SK-N-SH (cell line): ENCODE data around the gene SIT1. TPM values are rescaled to one million over a fixed set of nuclear protein-coding genes. Genes with fewer than 3 reads are reported as not detected.

ENCODE experiments used
- CTCF ChIA-PET: fragments of 300-600, 350-600 bp; formaldehyde crosslinking; extraction: SDS; loops from one replicate; lab custom pipeline; 2021; lab: Yijun Ruan, JAX
- POLR2A ChIA-PET: fragments of 350-600 bp; sonication (Branson Sonifier 250); formaldehyde crosslinking; extraction: SDS; loops from one replicate; lab custom pipeline; 2020; ENCODE audit warnings: antibody characterized with exemption, inconsistent platforms; lab: Yijun Ruan, JAX
- DNase-seq: peaks from one replicate; pipeline ENCODE4 v3.0.0; 2012
- H2AFZ ChIP-seq: fragments of 200-600 bp; sonication (generic); 2 replicates; pipeline ENCODE4 v1.8.1; 2016; ENCODE audit warnings: antibody characterized with exemption, mild to moderate bottlenecking, low read depth
- H3F3A ChIP-seq: fragments of 200-600 bp; sonication (generic); replicated peaks from 2 replicates; pipeline ENCODE3; 2016; ENCODE audit warnings: antibody characterized with exemption, mild to moderate bottlenecking; ENCODE audit not compliant: insufficient read depth
- H3K27ac ChIP-seq, 2 experiments: fragments of 200-500 bp in 1 of 2; fragments of 200-600 bp in 1 of 2; sonication (Bioruptor generic) in 1 of 2; sonication (generic), shearing (Covaris generic) in 1 of 2; 2 replicates each; pipeline versions ENCODE4 v1.5.1 to v1.6.1; 2014 to 2016; ENCODE audit warnings: low read depth in 2 of 2, inconsistent platforms in 1 of 2, low read length in 1 of 2, mild to moderate bottlenecking in 1 of 2, mixed read lengths in 1 of 2
- H3K27me3 ChIP-seq: fragments of 200-600 bp; sonication (generic), shearing (Covaris generic); 2 replicates; pipeline ENCODE4 v1.6.1; 2016; ENCODE audit warnings: mixed run types; ENCODE audit not compliant: insufficient read depth
- H3K36me3 ChIP-seq, 2 experiments: fragments of 200-500 bp in 1 of 2; fragments of 200-600 bp in 1 of 2; sonication (Bioruptor generic) in 1 of 2; sonication (generic) in 1 of 2; replicated peaks in 1 of 2; 2 replicates each; pipeline versions ENCODE3 to v1.5.1; 2014 to 2016; ENCODE audit warnings: low read length in 1 of 2, mild to moderate bottlenecking in 1 of 2; ENCODE audit not compliant: insufficient read depth in 2 of 2, control insufficient read depth in 1 of 2
- H3K4me1 ChIP-seq, 2 experiments: fragments of 200-500 bp in 1 of 2; fragments of 200-600 bp in 1 of 2; sonication (Bioruptor generic) in 1 of 2; sonication (generic), shearing (Covaris generic) in 1 of 2; 2 replicates each; pipeline versions ENCODE4 v1.5.1 to v1.6.1; 2014 to 2016; ENCODE audit warnings: low read depth in 1 of 2, low read length in 1 of 2, mixed run types in 1 of 2; ENCODE audit not compliant: insufficient read depth in 2 of 2, control insufficient read depth in 1 of 2
- H3K4me2 ChIP-seq: fragments of 200-600 bp; sonication (generic), shearing (Covaris generic); 2 replicates; pipeline ENCODE4 v1.6.1; 2017; ENCODE audit warnings: mixed run types
- H3K4me3 ChIP-seq, 2 experiments: fragments of 200-500 bp in 1 of 2; fragments of 200-600 bp in 1 of 2; sonication (Bioruptor generic) in 1 of 2; sonication (generic), shearing (Covaris generic) in 1 of 2; 2 replicates each; pipeline versions ENCODE4 v1.5.1 to v1.8.1; 2014 to 2016; ENCODE audit warnings: low read depth in 2 of 2, inconsistent platforms in 1 of 2, low read length in 1 of 2, mild to moderate bottlenecking in 1 of 2, mixed read lengths in 1 of 2, moderate library complexity in 1 of 2
- H3K79me2 ChIP-seq: fragments of 200-600 bp; sonication (generic); 2 replicates; pipeline ENCODE4 v1.8.1; 2017; ENCODE audit warnings: mild to moderate bottlenecking; ENCODE audit not compliant: insufficient read depth
- H3K9ac ChIP-seq: fragments of 200-600 bp; sonication (generic); 2 replicates; pipeline ENCODE4 v1.6.1; 2017; ENCODE audit warnings: mixed run types
- H3K9me2 ChIP-seq: fragments of 200-600 bp; sonication (generic); 2 replicates; pipeline ENCODE4 v1.6.1; 2017; ENCODE audit warnings: mixed run types
- H3K9me3 ChIP-seq: fragments of 200-600 bp; sonication (generic); 2 replicates; pipeline ENCODE4 v1.6.1; 2017; ENCODE audit warnings: mixed run types, mild to moderate bottlenecking, moderate library complexity
- H4K20me1 ChIP-seq: fragments of 200-600 bp; sonication (generic); 2 replicates; pipeline ENCODE4 v1.6.1; 2017; ENCODE audit warnings: mild to moderate bottlenecking, mixed run types; ENCODE audit not compliant: insufficient read depth
- CHD2 ChIP-seq: fragments of 150-350 bp; IDR thresholded peaks from 2 replicates; pipeline ENCODE4 v1.6.1; 2018; ENCODE audit warnings: low read length; ENCODE audit not compliant: partially characterized antibody
- ELF1 ChIP-seq: IDR thresholded peaks from 2 replicates; pipeline ENCODE4 v1.4.0; 2012
- FOXJ3 ChIP-seq: sonication (generic); formaldehyde crosslinking; IDR thresholded peaks from 2 replicates; pipeline ENCODE4 v1.5.1; 2020; ENCODE audit warnings: mild to moderate bottlenecking, missing genetic modification reagents
- GATA2 ChIP-seq: sonication (generic); formaldehyde crosslinking; IDR thresholded peaks from 2 replicates; pipeline ENCODE4 v1.5.0; 2020; ENCODE audit warnings: mild to moderate bottlenecking, missing genetic modification reagents
- JUND ChIP-seq: IDR thresholded peaks from 2 replicates; pipeline ENCODE4 v1.4.0; 2012
- MXI1 ChIP-seq: IDR thresholded peaks from 2 replicates; pipeline ENCODE4 v1.6.1; 2012; ENCODE audit warnings: mild to moderate bottlenecking, low read depth, low read length, improper control_type of control experiment
- NFIC ChIP-seq: IDR thresholded peaks from 2 replicates; pipeline ENCODE4 v1.4.0; 2012; ENCODE audit warnings: borderline replicate concordance
- POLR2AphosphoS5 ChIP-seq: IDR thresholded peaks from 2 replicates; pipeline ENCODE4 v1.6.1; 2012; ENCODE audit warnings: low read depth, low read length
- RAD21 ChIP-seq: IDR thresholded peaks from 2 replicates; pipeline ENCODE4 v1.6.1; 2012; ENCODE audit warnings: mild to moderate bottlenecking, low read length
- RCOR1 ChIP-seq: fragments of 150-350 bp; IDR thresholded peaks from 2 replicates; pipeline ENCODE4 v1.6.1; 2017; ENCODE audit warnings: antibody characterized with exemption, low read length
- RFX5 ChIP-seq: IDR thresholded peaks from 2 replicates; pipeline ENCODE4 v1.6.1; 2012; ENCODE audit warnings: mild to moderate bottlenecking, improper control_type of control experiment, low read length
- RXRA ChIP-seq: IDR thresholded peaks from 2 replicates; pipeline ENCODE4 v1.4.0; 2012; ENCODE audit warnings: low read depth, mild to moderate bottlenecking, borderline replicate concordance
- SIN3A ChIP-seq: IDR thresholded peaks from 2 replicates; pipeline ENCODE4 v1.6.1; 2012; ENCODE audit warnings: low read depth, mild to moderate bottlenecking, low read length, moderate library complexity, borderline replicate concordance
- TEAD4 ChIP-seq: IDR thresholded peaks from 2 replicates; pipeline ENCODE4 v1.4.0; 2012; ENCODE audit warnings: mild to moderate bottlenecking, borderline replicate concordance; ENCODE audit not compliant: insufficient read depth
- WGBS: methylation state at CpG from one replicate; pipeline ENCODE4 v1.1.6; 2017; ENCODE audit warnings: low lambda C conversion rate; 5-methylcytosine and 5-hydroxymethylcytosine counted together
- polyA plus RNA-seq, 3 experiments: library from polyadenylated mRNA; depleted of rRNA; stranded (reverse); fragments of >200 nt; gene quantifications; 2 replicates each; pipeline ENCODE4 v1.2.3, GENCODE V29; 2012
- TF ChIP-seq, protein P1 (sequence below): fragments of 150-350 bp; IDR thresholded peaks from 2 replicates; pipeline ENCODE4 v1.6.1; 2016; ENCODE audit warnings: mild to moderate bottlenecking, low read depth, low read length
- TF ChIP-seq, protein P2 (sequence below): IDR thresholded peaks from 2 replicates; pipeline ENCODE4 v1.6.1; 2012; ENCODE audit warnings: mild to moderate bottlenecking, low read depth, low read length, moderate library complexity
- TF ChIP-seq, protein P3 (sequence below): IDR thresholded peaks from 2 replicates; pipeline ENCODE4 v1.4.0; 2012; ENCODE audit warnings: low read depth, borderline replicate concordance

SIT1 gene
- polyA plus RNA-seq, 1 of the 3 experiments (the other 2 are of a cell fraction), result not detected

DNA sequence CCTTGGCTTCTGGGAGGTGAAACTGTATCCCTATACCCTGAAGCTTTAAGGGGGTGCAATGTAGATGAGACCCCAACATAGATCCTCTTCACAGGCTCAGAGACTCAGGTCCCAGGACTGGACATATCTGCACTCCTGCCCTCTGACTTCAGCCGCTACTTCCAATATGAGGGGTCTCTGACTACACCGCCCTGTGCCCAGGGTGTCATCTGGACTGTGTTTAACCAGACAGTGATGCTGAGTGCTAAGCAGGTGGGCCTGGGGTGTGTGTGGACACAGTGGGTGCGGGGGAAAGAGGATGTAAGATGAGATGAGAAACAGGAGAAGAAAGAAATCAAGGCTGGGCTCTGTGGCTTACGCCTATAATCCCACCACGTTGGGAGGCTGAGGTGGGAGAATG, 28.4 kb upstream of the SIT1 start:
- Histone ChIP-seq H3K79me2 (no peaks in the 10 kb centered on the region), H2AFZ (no peak overlapping the region), H3K4me1 (peaks cover 4 to 7% of the 10 kb centered on the region in 2 experiments; a peak in 1 of 4 replicates), H3F3A (peaks cover 31% of the 10 kb centered on the region), H3K27ac (no peak overlapping the region)
- ChIA-PET CTCF (interaction anchor here (1.1 to 1.2 kb wide), 3 partner anchors 17 to 75 kb away, joined by 3 to 4 read pairs (median 4); no protein-coding TSS in a partner anchor), POLR2A (interaction anchor here (1.0 to 1.7 kb wide), 2 partner anchors 12 to 21 kb away, joined by 3 to 4 read pairs; partner anchors contain the start of genes CCDC107 and RMRP)
- WGBS, result 84% methylated on average over 5 of the region's 5 CpGs
- TF ChIP-seq SIN3A (no peak), RCOR1 (no peak), GATA2 (no peak), RAD21 (no peak), POLR2AphosphoS5 (no peak), JUND (no peak), MXI1 (no peak), NFIC (no peak), TEAD4 (no peak), RFX5 (no peak), RXRA (no peak), ELF1 (no peak), FOXJ3 (CRISPR knock-in tag) (no peak), CHD2 (no peak)
- TF ChIP-seq, protein P1, sequence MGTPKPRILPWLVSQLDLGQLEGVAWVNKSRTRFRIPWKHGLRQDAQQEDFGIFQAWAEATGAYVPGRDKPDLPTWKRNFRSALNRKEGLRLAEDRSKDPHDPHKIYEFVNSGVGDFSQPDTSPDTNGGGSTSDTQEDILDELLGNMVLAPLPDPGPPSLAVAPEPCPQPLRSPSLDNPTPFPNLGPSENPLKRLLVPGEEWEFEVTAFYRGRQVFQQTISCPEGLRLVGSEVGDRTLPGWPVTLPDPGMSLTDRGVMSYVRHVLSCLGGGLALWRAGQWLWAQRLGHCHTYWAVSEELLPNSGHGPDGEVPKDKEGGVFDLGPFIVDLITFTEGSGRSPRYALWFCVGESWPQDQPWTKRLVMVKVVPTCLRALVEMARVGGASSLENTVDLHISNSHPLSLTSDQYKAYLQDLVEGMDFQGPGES, result no peak
- TF ChIP-seq, protein P2, sequence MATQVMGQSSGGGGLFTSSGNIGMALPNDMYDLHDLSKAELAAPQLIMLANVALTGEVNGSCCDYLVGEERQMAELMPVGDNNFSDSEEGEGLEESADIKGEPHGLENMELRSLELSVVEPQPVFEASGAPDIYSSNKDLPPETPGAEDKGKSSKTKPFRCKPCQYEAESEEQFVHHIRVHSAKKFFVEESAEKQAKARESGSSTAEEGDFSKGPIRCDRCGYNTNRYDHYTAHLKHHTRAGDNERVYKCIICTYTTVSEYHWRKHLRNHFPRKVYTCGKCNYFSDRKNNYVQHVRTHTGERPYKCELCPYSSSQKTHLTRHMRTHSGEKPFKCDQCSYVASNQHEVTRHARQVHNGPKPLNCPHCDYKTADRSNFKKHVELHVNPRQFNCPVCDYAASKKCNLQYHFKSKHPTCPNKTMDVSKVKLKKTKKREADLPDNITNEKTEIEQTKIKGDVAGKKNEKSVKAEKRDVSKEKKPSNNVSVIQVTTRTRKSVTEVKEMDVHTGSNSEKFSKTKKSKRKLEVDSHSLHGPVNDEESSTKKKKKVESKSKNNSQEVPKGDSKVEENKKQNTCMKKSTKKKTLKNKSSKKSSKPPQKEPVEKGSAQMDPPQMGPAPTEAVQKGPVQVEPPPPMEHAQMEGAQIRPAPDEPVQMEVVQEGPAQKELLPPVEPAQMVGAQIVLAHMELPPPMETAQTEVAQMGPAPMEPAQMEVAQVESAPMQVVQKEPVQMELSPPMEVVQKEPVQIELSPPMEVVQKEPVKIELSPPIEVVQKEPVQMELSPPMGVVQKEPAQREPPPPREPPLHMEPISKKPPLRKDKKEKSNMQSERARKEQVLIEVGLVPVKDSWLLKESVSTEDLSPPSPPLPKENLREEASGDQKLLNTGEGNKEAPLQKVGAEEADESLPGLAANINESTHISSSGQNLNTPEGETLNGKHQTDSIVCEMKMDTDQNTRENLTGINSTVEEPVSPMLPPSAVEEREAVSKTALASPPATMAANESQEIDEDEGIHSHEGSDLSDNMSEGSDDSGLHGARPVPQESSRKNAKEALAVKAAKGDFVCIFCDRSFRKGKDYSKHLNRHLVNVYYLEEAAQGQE, result no peak
- TF ChIP-seq, protein P3, sequence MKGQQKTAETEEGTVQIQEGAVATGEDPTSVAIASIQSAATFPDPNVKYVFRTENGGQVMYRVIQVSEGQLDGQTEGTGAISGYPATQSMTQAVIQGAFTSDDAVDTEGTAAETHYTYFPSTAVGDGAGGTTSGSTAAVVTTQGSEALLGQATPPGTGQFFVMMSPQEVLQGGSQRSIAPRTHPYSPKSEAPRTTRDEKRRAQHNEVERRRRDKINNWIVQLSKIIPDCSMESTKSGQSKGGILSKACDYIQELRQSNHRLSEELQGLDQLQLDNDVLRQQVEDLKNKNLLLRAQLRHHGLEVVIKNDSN, result no peak
- TF ChIP-seq, all 33 proteins: peak for 0
- Histone ChIP-seq H3K27me3 (no peaks in the 10 kb centered on the region), H3K9ac (no peak overlapping the region), H3K9me2 (no peaks in the 10 kb centered on the region), H3K36me3 (peaks cover 14 to 17% of the 10 kb centered on the region in 2 experiments), H4K20me1 (peaks cover 9% of the 10 kb centered on the region), H3K4me2 (no peak overlapping the region), H3K4me3 (no peak overlapping the region), H3K9me3 (no peaks in the 10 kb centered on the region)
- no peak for DNase-seq
